KG1 (cell line): Measurements from ENCODE around the gene RCN2.
"Not testable (repeated sequence)": the region's sequence is repeated elsewhere in the genome, so short reads cannot be mapped to it uniquely, and the experiment has no call there.

ENCODE experiments used
- DNase-seq: peaks from one replicate; lab custom pipeline; 2025; lab: John Stamatoyannopoulos, UW

The RCN2 gene

DNA sequence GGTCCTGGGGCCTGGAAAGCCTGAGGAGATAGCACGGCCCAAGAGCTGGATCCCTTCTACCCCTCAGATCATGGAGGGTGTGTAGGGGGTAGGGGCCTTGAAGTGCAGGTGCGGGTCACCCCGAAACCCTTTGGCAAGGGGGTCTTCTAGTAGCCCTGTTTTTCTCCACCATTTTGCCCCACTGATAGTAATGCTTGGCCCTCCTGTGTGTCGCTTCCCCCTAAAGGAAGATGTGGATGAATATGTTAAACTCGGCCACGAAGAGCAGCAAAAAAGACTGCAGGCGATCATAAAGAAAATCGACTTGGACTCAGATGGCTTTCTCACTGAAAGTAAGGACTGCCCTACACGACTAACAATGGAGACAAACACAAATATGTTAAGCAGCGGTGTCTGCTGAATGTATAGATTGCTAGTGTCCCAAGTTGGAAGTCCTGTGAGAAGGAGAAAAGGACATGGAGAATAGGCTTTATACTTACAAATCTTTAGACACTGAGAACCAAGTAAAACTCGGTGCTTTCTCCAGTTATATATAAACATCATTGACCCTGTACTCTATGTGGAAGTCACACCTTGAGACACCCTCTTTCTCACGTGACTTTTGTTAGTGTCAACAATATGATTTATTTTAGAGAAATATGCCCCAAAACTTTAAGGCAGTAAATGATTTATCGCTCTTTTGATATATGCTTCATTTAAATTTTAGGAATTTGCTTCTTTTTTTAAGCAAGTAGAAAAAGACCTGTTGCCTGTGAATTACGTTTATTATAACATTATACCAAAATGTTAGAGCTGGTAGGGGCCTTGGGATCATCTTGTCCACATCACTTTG is 802 bp downstream of the RCN2 start:
- DNase-seq = no peak

DNA sequence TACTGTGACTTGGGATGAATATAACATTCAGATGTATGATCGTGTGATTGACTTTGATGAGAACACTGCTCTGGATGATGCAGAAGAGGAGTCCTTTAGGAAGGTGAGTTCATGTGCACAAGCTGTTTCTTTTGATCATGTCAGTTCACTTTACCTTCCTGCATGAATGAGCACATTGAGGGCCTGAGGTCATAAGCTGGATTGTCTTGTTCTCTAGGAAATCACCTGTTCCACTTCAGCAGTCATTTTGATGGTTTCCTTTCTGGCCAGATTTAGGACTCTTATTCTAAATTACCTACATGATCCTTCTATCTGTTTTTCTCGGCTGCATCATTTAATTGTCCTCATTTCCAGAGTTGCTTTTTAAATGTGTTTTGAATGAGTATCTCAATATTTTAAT is 4.1 kb downstream of the RCN2 start:
- no peak for DNase-seq

DNA sequence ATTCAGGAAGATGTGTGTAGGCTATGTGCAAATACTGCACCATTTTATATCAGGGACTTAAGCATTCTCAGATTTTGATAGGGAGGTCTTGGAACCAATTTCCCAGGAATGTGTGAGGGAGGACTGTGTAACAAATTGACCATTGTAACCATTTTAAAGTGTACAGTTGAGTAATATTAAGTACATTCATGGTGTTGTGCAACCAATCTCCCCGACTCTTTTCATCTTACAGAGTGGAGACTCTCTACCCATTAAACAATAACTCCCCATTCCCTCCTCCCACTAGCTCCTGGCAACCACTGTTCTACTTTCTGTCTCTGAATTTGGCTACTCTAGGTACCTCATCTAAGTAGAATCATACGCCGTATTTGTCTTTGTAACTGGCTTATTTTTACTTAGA is 5.1 kb downstream of the RCN2 start:
- no peak for DNase-seq

DNA sequence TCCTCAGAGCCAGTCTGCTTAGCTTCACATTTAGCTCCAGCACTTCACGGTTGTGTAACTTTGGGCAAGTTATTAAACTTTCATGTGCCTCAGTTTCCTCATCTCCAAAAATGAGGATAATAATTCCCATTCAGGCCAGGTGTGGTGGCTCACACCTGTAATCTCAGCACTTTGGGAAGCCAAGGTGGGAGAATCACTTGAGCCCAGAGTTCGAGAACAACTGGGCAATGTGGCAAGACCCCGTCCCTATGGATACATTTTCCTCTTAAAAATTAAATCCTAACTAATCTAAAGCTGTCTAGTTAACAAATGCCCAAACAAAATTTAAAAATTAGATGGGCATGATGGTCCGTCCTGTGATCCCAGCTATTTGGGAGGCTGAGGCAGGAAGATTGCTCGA is 7.2 kb downstream of the RCN2 start:
- no peak for DNase-seq

DNA sequence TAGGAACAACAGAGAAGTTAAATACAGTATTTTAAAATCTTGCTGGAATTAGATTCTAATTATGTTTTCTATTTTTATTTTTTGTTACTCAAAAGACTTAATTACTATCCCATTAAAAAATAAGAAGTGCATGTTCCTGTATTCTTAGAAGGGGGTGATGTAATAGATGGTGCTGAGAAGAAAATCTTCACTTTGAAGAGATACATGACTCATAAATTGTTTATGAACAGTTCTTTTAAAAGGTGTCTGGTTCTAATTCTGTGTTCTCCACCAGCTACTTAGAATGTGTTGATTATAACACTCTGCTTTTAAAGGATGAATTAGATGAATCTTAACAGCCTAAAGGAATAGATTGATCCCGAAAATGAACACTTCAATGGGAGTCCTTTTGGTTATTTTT is 8.2 kb downstream of the RCN2 start:
- no peak for DNase-seq

DNA sequence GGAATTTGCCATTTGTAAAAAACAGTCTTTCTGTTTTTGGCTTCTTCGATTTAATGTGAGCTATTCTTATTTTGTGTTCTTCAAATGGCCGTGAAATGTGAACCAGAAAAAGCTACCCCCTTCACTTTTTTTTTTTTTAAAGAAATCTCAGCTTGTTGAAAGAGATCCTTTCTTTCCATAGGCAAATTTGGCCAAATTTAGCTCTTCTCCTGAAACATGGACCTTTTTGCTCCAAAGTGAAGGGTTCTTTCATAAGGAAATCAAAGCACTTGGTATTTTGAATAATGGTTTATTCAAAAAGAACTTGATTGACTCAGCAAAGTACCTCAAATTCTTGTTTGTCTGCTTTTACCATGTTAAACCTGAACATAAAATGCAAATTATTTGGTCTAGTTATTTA is 10.1 kb downstream of the RCN2 start:
- DNase-seq = no peak

DNA sequence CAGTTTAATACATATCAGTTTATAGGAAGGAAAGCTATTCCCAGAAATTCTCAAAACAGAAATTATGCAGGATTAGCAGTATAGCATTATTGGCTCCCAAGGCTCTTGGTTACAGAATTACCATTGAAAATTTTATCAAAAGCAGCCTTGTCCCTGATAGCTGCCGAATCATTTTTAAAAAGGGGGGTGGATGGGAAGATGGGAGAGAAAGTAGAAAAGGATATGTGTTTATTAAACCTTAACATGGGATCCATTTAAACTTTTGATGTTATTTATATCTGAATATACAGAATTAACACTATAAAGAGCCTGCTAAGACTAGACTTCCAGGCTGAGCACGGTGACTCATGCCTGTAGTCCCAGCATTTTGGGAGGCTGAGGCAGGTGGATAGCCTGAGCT is 10.8 kb downstream of the RCN2 start:
- no peak for DNase-seq

DNA sequence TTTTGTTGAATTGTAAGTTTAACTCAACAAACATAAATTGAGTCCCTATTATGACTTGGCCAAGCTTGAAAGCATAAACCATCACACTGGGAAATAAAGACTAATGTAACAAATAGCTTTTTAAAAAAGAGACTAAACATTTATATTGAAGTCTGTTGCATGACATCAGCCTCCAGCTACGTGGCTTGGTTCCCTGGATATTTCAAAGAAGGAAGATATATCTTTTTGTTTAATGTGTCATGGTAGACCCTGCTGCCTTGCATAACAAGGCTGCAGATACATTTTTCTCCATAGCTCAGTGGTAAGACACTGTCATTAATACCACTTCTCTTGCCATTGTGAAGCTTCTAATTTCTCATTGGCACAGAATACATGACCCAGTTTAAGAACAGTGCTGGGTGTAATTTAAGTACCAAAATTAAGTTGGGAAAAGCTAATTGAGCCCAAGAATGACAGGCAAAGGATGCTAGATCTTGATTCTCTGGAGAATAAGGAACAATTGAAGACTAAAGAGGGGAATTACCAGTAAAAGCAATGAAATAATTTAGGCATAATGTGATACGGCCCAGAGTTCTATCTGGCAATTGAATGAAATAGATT is 14.0 kb downstream of the RCN2 start:
- no peak for DNase-seq

DNA sequence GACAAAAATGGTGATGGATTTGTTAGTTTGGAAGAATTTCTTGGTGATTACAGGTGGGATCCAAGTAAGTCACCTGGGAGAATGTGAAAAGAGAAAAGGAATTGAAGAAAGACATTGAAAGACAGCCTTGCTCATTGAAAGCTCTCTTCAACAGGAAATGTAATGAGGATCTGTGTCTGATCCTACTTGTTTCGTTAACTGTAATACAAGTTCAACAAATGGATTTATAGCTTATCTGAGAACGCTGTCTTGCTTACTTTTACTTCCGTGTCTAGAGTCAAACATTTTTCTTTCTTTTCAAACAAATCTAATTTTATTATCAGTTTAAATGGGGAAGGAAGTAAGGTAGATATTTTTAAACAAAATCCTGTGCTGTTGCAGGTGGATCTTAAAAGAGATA is 15.9 kb downstream of the RCN2 start:
- DNase-seq = no peak

DNA sequence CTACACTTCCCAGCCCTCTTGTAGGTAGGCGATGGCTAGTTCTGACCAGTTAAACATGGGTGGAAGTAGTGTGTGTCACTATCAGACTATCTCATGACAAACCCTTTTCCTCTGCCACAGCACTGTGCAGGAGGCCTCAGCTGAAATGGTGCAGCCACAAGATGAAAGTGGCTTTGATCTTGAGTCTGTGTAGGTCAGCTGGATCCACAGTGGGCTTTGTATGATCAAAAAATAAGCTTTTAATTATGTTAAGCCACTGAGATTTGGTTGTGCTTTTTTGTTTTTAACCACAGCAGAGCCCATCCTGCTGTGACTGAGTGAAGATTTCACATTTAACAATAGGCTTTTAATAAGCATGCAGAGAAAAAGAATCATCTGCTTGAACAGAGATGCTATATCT is 19.7 kb downstream of the RCN2 start:
- DNase-seq = no peak

DNA sequence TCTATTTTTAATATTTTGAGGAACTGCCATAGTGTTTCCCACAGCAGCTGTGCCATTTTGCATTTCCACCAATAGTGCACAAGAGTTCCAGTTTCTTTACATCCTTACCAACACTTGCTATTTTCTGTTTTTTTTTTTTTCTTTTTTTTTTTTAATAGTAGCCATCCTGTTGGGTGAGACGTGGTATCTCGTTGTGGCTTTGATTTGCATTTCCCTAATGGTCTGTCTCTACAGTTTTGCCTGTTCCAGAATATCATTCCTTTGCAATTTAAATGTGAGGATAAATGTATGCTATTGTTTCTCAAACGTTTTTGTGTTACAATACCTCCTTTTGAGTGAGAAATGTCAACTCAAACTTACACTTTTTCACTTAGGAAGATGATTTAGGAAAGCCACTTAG is 22.4 kb downstream of the RCN2 start:
- no peak for DNase-seq

DNA sequence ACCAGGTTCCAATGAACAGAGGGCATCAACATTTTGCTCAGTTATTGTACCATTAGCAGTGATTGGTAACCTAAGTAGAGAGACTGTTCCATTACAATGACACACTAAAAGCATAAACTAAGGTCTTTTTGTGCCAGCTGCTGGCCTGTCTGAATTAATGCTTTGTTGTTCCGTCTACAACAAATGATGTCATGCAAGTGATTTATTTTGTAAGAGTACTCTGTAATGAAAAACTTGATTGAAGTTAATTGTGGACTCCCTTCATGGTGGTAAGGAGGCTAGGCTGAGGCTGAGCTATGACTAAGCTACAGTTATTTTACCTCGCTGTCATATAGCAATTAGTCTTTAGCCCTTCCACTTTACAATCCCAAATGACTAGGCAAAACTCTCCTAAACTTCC is 23.2 kb downstream of the RCN2 start:
- no peak for DNase-seq

DNA sequence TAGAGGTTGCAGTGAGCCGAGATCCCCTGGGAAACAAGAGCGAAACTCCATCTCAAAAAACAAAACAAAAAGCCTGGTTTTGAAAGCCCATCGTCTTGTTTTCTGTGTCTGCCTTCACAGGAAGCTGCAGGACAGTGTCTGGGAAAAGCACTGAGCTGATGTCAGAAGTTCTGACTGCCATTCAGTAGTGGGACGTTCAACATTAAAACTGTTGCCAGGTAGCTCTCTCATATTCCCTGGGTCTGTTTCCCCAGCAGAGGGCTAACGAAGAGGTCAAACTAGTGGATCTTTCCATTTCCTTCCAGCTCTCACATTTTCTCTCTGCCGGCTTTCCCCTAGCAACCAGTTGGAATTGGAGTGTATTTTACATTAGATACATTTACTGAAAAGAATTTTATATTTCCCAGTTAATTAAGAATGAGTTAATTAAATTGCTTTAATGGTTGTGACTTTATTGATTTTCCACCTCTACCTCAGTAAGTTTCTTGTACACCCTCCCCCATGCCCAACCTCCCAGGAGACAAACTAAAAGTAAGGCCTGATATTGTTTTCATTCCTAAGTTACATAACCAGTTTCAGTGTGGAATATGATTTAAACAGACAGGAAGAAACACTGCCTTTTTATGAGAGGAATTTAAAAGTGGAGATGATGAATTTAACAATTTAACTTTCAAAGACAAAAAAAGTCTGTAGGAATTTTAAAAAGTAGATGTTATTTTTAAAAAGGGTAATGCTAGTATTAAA is 29.9 kb downstream of the RCN2 start:
- no peak for DNase-seq

DNA sequence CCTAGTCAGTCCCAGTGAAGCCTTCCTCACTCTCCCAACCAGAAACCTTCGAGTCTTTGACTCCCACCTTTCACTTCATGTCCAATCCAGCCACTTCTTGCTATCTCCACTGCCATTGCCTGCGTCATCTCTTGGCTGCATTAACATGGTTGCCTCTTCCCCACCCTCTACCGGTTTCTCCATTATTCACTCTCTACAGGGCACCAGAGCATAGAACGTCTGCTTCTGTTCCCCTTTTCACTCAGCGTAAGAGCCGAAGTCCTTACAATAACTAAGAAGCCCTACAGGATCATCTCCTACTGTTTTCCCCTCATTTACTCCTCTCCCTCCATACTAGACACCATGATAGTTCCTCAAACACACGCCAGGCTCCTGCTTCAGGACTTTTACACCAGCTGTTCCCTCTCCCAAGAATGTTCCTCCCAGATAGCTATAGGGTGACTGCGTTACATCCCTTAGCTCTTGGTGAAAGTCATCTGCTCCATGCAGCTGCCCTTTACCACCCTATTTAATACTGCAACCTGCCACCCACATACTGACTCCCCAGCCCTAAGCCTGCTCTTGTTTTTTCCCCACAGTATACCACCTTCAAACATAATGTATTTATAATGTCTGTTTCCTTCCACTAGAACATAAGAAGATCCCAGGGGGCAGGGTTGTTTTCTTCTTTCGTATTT is 30.9 kb downstream of the RCN2 start:
- no peak for DNase-seq

DNA sequence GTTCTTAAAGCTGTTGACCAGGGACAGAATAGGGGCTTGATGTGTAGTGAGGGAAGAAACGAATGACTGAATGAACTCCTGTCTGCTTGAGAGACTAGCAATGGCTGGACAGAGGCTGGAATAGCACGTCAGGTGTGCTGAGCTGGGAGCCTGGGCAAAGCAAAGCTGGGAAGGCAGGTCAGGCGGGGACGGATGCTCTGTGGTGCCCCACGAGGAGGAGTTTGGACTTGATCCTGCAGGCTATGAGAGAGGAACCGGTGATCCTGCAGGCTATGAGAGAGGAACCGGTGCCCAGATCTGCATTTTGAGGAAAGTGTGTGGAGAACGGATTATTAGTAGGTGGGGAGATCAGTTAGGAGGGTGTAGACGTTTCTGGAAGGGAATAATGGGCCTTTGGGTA is 32.0 kb downstream of the RCN2 start:
- DNase-seq = no peak

DNA sequence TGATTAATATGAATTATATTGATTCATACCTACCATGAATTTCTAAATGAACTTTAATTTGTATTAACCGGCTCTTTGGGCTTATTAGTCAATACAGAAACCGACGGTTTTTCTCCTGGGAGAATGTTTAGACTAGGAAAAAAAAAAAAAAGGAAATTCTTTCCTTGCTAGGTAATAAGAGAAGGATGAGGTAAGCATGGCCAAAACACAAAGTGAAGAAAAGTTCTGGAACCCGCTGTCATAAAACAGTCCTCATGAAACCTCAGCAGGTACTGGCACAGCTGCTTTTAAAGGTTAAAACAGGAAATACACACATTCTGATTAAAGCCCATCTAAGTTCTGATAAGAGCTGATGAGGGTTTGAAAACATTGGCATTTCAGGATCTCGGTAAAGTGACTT is 32.6 kb downstream of the RCN2 start:
- no peak for DNase-seq

DNA sequence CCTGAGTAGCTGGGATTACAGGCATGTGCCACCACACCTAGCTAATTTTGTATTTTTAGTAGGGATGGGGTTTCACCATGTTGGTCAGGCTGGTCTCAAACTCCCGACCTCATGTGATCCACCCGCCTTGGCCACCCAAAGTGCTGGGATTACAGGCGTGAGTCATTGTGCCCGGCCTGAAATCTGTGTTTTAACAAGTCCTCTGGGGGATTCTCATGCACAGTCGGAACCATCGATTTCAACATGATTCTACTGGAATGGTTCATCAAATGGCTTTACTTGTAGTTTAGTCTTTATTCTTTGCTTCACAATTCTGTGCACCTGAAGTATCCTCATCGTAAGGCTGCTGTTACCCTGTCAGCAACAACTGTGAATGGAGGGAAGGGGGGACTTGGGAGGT is 34.5 kb downstream of the RCN2 start:
- not testable (repeated sequence) for DNase-seq

DNA sequence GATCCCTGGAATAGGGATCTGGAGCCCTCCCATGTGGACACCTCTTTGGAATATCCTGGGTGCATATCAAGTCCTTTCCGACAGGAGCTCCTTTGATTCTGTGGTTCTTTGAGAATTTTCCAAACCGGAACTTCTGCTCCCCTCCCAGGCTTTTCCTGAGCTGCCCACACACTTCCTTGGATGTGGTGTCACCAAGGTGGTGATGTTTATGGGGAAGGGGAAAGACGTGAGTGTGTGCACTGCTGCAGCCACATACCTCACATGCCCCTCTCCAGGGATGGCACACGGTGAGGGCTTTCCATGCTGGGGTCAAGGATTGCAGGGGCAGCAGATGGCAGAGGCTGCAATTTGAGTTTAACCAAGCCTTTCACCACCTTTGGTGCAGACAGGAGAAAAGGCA is 35.5 kb downstream of the RCN2 start:
- DNase-seq = no peak

DNA sequence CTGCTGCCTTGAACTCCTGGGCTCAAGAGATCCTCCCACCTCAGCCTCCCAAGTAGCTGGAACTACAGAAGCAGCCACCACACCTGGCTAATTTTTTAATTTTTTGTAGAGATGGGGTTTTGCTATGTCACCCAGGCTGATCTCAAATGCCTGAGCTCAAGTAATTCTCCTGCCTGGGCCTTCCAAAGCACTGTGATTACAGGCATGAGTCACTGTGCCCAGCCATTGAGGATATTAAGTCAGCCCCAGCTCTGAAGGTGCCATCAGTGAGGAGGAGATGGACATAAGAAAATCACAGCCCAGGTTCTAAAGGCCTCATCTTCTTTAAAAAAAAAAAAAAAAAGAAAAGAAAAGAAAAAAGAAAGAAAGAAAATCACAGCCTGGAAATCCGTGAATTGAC is 36.8 kb downstream of the RCN2 start:
- DNase-seq = no peak

DNA sequence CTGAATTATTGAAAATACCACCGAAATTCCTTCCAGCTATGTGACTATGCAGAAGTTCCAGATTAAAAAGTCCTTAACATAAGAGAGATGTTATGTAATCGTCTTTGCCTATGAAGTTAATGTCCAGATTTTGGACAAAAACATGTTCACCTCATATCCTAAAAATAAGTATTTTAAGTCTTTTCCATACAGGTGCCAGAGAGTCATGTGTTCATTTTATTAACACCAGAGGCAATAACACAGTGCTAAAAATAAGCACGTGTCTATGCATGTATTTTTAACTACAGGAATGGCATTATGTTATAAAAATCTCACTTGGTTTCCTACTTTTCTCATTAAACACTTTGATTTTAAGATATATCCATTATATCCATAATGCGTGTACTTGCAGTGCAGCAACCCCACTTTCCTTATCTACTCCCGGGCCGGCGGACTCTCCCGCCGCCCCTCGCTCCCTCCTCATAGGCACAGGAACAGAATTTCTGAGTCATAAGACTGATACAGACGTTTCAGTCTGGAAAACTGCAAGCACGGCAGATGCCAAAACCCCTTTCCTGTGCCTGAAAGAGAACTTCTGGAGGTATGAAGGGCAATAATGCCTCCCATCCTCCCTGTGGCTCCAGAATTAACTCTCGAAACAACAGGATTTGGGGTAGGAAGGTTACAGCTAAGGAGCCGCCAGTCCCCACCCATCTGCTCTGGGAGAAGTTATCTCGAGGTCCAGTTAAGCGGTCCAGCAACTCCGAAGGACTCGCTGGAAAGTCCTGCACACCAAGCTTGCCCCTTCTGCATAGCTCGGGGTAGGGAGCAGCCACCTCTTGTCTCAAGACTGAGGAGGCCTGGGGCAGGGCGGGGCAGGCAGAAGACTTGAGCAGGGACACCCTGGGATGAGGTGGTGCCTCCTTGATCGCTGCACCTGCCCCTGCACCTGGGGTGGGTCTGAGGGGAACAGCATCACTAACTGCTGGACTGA is 41.1 kb downstream of the RCN2 start:
- no peak for DNase-seq

DNA sequence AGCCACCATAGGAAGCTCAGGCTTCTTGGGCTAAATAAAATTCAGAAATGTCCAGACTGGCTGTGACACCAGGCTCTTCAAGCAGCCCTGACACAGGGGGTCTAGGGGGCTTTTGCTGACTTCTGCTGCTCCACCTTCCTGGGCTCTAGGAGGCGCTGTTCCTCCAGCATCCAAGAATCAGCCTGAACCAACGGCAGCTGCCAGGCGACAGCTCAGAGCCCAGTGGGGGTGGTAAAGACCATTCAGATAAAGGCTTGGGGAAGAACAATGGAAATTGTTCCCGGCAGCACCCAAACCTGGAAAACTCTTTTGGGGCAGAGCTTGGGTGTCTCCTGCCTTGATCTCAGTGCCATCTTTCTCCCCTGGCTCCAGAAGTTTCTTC is 41.8 kb downstream of the RCN2 start:
- peak; percentile 14 for DNase-seq

DNA sequence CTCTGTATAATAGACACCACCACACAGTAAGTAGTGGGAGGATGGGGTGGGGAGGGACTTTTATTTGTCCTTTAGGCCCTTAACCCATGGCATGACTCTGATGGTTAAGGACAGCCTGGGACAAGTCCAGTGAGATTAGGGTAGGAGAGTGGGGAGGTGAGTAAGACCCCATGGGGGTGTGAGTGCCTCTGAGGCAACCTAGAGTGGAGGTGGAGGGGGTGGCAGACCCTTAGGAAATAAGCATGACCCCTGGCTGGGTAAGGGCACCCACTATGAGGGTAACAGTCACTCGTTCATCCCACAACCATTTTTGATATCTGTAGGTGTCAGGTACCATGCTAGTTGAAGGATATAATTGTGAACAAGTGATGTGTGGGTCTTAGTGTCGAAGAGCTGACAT is 42.4 kb downstream of the RCN2 start:
- no peak for DNase-seq
